ENCODE measurements around the gene SDSL.

GRCh38 chr12:113437729-113438100 is 15.5 kb downstream of the SDSL start:
- no peak for TF ChIP-seq CTCF (IDR thresholded peaks at IDR 0.05)
- no peak for TF ChIP-seq POLR2A (IDR thresholded peaks at IDR 0.05)

Measured in esophagus squamous epithelium (tissue), 4 donors.